GM12873 (cell line): ENCODE data around the gene MICAL3.
A peak's percentile ranks its signal among the peaks of the same experiment; 100 is the strongest.

Source experiments
- CTCF ChIP-seq: IDR thresholded peaks from 2 replicates; pipeline ENCODE4 v1.5.1; 2012; ENCODE audit warnings: low read depth, mild to moderate bottlenecking, moderate library complexity, low read length, control low read depth; ENCODE audit not compliant: insufficient read depth; ENCODE audit errors: missing control alignments

MICAL3 gene

GRCh38 chr22:17767233-17768065 is 256.9 kb downstream of the MICAL3 start:
- no peak for TF ChIP-seq CTCF

- TF ChIP-seq CTCF, result no peak
These were observed 260.3 kb downstream of the MICAL3 start for GRCh38 chr22:17764036-17764435.

GRCh38 chr22:17761138-17761488 is 263.2 kb downstream of the MICAL3 start:
- TF ChIP-seq CTCF, result no peak

- peak; percentile 44 for TF ChIP-seq CTCF
These were observed 270.0 kb downstream of the MICAL3 start for GRCh38 chr22:17754233-17754925.

- TF ChIP-seq CTCF, result no peak
These were observed 270.9 kb downstream of the MICAL3 start for GRCh38 chr22:17753401-17753989.

- TF ChIP-seq CTCF, result no peak
These were observed 272.8 kb downstream of the MICAL3 start for GRCh38 chr22:17751596-17751995.
